Upper lobe of left lung (tissue), 6 donors: ENCODE results near the gene SERPINF2. TPM values are rescaled to one million over a fixed set of nuclear protein-coding genes. Genes with fewer than 3 reads are reported as not detected.

Source experiments
- ATAC-seq, 2 donors: fragments of 200-7000 bp; cut with Tn5 transposase; one replicate each; pipeline ENCODE4 v1.9.1; 2022; ENCODE audit warnings: mild to moderate bottlenecking in 2 of 2, moderate library complexity in 2 of 2; ENCODE audit not compliant: low FRiP score in 2 of 2
- DNase-seq, 2 donors: peaks; one replicate each; pipeline ENCODE4 v3.0.0-alpha.2; 2019 to 2020
- H3K27ac ChIP-seq, 4 donors: fragments of 200-600 bp; sonication (generic); one replicate each; pipeline ENCODE4 v1.5.1; 2016 to 2019
- H3K27me3 ChIP-seq, 4 donors: fragments of 200-600 bp; sonication (generic); one replicate each; pipeline ENCODE4 v1.5.1; 2017 to 2019
- H3K36me3 ChIP-seq, 4 donors: fragments of 200-600 bp; sonication (generic); one replicate each; pipeline ENCODE4 v1.5.1; 2016 to 2019
- H3K4me1 ChIP-seq, 4 donors: fragments of 200-600 bp; sonication (generic); one replicate each; pipeline ENCODE4 v1.5.1; 2018 to 2019
- H3K4me3 ChIP-seq, 4 donors: fragments of 200-600 bp; sonication (generic); one replicate each; pipeline ENCODE4 v1.5.1; 2017 to 2019; ENCODE audit warnings: mild to moderate bottlenecking in 2 of 4, moderate library complexity in 1 of 4
- H3K9me3 ChIP-seq, 4 donors: fragments of 200-600 bp; sonication (generic); one replicate each; pipeline ENCODE4 v1.5.1; 2018 to 2019
- EP300 ChIP-seq, 4 donors: sonication (generic); formaldehyde crosslinking; IDR thresholded peaks; one replicate each; pipeline ENCODE4 v1.5.1; 2017; ENCODE audit warnings: antibody characterized with exemption in 4 of 4, control low read depth in 2 of 4
- POLR2A ChIP-seq, 4 donors: fragments of 450-650 bp; IDR thresholded peaks; one replicate each; pipeline ENCODE4 v1.5.1; 2016 to 2017; ENCODE audit warnings: antibody characterized with exemption in 4 of 4, mild to moderate bottlenecking in 2 of 4
- POLR2AphosphoS5 ChIP-seq, 2 donors: sonication (generic); formaldehyde crosslinking; IDR thresholded peaks; one replicate each; pipeline ENCODE4 v1.5.1; 2017; ENCODE audit warnings: antibody characterized with exemption in 2 of 2
- WGBS, 2 donors: methylation state at CpG; one replicate each; pipeline ENCODE4 v1.1.5; 2017 to 2018; 5-methylcytosine and 5-hydroxymethylcytosine counted together
- total RNA-seq, 6 donors: library from RNA; depleted of rRNA in 4 of 6; stranded (reverse); fragments of >200 nt in 4 of 6; gene quantifications; one replicate each; pipeline versions ENCODE4 v1.1.0 to v1.2.1, GENCODE V29; 2016 to 2021
- TF ChIP-seq, protein P1 (sequence below), 6 experiments: fragments of 450-650 bp in 4 of 6; fragments of 200-600 bp in 2 of 6; sonication (generic) in 2 of 6; IDR thresholded peaks; one replicate each; pipeline ENCODE4 v1.5.1; 2016 to 2019; ENCODE audit warnings: antibody characterized with exemption in 6 of 6
- donor health status: DM: no; HTN: no; CAD: no; lungs with moderate emphysema.
- donor health status: DM: no; HTN: yes; CAD: no; lungs with severe emphysema.

SERPINF2 gene
- total RNA-seq, 6 donors from 2014 or later = 4.6 to 48.2 (median 24.6) TPM

- ATAC-seq (no peak), DNase-seq (no peak)
- Histone ChIP-seq H3K4me3 (peak overlapping the region in 1 of 4 donors; percentile 6), H3K36me3 (peaks cover 0 to 5% (median 0%) of the 10 kb centered on the region in 4 donors), H3K27ac (peak overlapping the region; percentile 74 to 97 (median 82)), H3K4me1 (peaks cover 48 to 57% (median 52%) of the 10 kb centered on the region in 4 donors), H3K27me3 (no peaks in the 10 kb centered on the region), H3K9me3 (no peaks in the 10 kb centered on the region)
- TF ChIP-seq POLR2AphosphoS5 (IDR thresholded peaks at IDR 0.05) (no peak), POLR2A (IDR thresholded peaks at IDR 0.05) (no peak), EP300 (IDR thresholded peaks at IDR 0.05) (no peak)
- TF ChIP-seq, protein P1, sequence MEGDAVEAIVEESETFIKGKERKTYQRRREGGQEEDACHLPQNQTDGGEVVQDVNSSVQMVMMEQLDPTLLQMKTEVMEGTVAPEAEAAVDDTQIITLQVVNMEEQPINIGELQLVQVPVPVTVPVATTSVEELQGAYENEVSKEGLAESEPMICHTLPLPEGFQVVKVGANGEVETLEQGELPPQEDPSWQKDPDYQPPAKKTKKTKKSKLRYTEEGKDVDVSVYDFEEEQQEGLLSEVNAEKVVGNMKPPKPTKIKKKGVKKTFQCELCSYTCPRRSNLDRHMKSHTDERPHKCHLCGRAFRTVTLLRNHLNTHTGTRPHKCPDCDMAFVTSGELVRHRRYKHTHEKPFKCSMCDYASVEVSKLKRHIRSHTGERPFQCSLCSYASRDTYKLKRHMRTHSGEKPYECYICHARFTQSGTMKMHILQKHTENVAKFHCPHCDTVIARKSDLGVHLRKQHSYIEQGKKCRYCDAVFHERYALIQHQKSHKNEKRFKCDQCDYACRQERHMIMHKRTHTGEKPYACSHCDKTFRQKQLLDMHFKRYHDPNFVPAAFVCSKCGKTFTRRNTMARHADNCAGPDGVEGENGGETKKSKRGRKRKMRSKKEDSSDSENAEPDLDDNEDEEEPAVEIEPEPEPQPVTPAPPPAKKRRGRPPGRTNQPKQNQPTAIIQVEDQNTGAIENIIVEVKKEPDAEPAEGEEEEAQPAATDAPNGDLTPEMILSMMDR (IDR thresholded peaks at IDR 0.05) = no peak
- WGBS, 2 donors = 62 to 79% methylated on average over 5 to 7 of the region's 7 CpGs
Measured at GRCh38 chr17:1786708-1787107, 44.0 kb downstream of the SERPINF2 start.

DNA sequence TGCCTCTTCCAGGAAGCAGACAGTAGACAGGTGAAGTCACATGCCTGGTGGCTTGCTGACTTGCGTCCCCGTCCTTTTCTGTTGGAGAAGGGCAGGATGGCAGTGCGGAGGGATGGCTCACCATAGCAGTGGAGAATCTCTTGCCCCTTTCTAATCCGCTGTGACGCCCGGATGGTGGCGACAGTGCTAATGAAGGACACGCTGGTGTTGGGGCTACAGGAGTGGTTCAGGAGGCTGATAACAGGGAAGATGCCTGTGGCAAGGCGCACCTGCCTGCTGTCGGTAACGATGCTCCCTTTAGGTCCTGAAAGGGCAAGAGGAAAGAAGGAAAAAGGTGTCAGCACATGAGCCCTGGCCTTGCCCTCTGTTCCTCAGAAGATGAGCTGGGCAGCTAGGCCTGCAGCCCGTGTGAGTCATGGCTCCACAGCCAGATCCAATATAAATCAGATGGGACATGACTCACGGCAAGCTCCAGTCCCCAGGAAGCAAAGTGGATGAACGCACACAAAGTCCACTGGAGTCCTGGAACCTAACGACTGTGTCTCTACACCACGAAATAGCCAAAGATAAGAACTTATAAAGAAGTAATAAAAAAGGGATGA is 44.7 kb downstream of the SERPINF2 start:
- Histone ChIP-seq H3K4me3 (no peak overlapping the region), H3K36me3 (peaks cover 0 to 5% (median 0%) of the 10 kb centered on the region in 4 donors), H3K9me3 (no peaks in the 10 kb centered on the region), H3K27me3 (no peaks in the 10 kb centered on the region), H3K27ac (peak overlapping the region; percentile 74 to 97 (median 82)), H3K4me1 (peaks cover 41 to 50% (median 45%) of the 10 kb centered on the region in 4 donors)
- 74 to 80% methylated on average over 14 to 16 of the region's 16 CpGs for WGBS, 2 donors
- TF ChIP-seq POLR2A (IDR thresholded peaks at IDR 0.05) = no peak
- no peak for TF ChIP-seq POLR2AphosphoS5 (IDR thresholded peaks at IDR 0.05)
- TF ChIP-seq EP300 (IDR thresholded peaks at IDR 0.05) = no peak
- TF ChIP-seq, protein P1 (IDR thresholded peaks at IDR 0.05) = no peak
- DNase-seq (peak in 1 of 2 donors; percentile 52), ATAC-seq (peak in 1 of 2 donors; percentile 74)

DNA sequence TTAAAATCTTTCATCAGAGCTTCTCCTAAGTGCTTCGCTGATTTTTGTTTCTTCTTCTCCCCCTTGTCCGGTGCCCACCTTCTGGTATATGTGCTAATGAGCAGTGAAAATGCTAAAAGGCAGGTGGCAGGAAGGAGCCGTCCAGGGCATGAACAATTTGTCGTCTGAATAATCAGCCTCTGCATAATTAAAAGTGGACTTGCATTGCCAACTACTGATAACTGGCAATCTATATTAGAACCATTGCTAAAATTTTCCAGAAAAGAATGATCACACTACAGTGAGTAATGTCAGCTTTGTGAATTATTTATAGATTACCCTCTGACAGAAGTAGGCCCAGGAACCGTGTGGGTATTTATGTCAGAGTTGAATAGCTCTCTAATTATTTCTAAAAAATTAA is 47.3 kb downstream of the SERPINF2 start:
- H3K36me3 ChIP-seq = peaks cover 0 to 5% (median 0%) of the 10 kb centered on the region in 4 donors
- no peak overlapping the region for H3K4me3 ChIP-seq
- no peaks in the 10 kb centered on the region for H3K9me3 ChIP-seq
- ATAC-seq = no peak
- no peak for DNase-seq
- H3K27ac ChIP-seq = no peak overlapping the region
- TF ChIP-seq EP300 (IDR thresholded peaks at IDR 0.05) (no peak), POLR2A (IDR thresholded peaks at IDR 0.05) (no peak), POLR2AphosphoS5 (IDR thresholded peaks at IDR 0.05) (no peak)
- TF ChIP-seq, protein P1 (IDR thresholded peaks at IDR 0.05) = no peak
- no peaks in the 10 kb centered on the region for H3K27me3 ChIP-seq
- WGBS, 2 donors = 71 to 75% methylated on average over 5 of the region's 5 CpGs
- peaks cover 21 to 27% (median 24%) of the 10 kb centered on the region in 4 donors for H3K4me1 ChIP-seq

DNA sequence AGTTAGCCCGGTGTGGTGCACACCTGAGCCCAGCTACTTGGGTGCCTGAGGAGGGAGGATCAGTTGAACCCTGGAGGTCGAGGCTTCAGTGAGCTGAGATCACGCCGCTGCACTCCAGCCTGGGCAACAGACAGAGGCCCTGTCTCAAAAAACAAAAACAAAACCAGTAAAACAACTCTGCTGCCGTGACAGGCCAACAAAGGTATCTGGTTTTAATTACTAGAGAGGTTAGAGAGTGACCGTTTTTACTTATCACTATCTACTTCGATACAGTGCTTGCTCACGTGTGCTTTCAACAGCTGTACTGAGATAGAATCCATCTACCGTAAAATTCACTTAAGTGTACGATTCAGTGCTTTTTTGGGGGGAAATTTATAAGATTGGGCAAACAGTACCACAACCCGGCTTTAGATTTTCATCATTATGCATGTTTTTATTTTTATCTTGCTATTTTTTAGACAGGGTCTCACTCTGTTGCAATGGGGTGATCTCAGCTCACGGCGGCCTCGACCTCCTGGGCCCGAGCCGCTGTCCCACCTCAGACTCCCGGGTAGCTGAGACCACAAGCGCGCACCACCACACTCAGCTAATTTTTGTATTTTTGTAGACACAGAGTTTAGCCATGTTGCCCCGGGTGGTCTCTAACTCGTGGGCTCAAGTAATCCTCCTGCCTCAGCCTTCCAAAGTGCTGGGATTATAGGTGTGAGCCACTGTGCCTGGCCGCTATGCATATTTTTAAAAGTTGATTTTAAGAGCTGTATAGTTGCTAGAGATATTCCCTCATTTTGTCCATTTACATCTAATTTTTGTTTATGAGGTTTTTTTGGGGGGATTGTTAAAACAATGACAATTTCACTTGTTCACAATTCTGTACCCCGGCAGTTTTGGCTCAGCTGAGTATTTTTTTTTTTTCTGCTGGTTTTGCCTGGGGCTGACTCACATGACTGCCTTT is 50.1 kb downstream of the SERPINF2 start:
- DNase-seq (no peak), ATAC-seq (no peak)
- no peak overlapping the region for H3K4me3 ChIP-seq
- no peak for TF ChIP-seq POLR2A (IDR thresholded peaks at IDR 0.05)
- no peak for TF ChIP-seq EP300 (IDR thresholded peaks at IDR 0.05)
- TF ChIP-seq, protein P1 (IDR thresholded peaks at IDR 0.05) = no peak
- TF ChIP-seq POLR2AphosphoS5 (IDR thresholded peaks at IDR 0.05) = no peak
- H3K4me1 ChIP-seq = peaks cover 0 to 7% (median 4%) of the 10 kb centered on the region in 4 donors
- 87 to 88% methylated on average over 23 of the region's 23 CpGs for WGBS, 2 donors
- H3K36me3 ChIP-seq = no peaks in the 10 kb centered on the region
- no peaks in the 10 kb centered on the region for H3K9me3 ChIP-seq
- no peak overlapping the region for H3K27ac ChIP-seq
- H3K27me3 ChIP-seq = no peaks in the 10 kb centered on the region
